GM04504 (cell line): ENCODE measurements around the gene TCF15.
"Not testable (repeated sequence)": the region's sequence is repeated elsewhere in the genome, so short reads cannot be mapped to it uniquely, and the experiment has no call there.

ENCODE experiments used
- DNase-seq: peaks from one replicate; pipeline ENCODE4 v3.0.0-alpha.2; 2012; ENCODE audit warnings: low read depth

TCF15 gene

DNA sequence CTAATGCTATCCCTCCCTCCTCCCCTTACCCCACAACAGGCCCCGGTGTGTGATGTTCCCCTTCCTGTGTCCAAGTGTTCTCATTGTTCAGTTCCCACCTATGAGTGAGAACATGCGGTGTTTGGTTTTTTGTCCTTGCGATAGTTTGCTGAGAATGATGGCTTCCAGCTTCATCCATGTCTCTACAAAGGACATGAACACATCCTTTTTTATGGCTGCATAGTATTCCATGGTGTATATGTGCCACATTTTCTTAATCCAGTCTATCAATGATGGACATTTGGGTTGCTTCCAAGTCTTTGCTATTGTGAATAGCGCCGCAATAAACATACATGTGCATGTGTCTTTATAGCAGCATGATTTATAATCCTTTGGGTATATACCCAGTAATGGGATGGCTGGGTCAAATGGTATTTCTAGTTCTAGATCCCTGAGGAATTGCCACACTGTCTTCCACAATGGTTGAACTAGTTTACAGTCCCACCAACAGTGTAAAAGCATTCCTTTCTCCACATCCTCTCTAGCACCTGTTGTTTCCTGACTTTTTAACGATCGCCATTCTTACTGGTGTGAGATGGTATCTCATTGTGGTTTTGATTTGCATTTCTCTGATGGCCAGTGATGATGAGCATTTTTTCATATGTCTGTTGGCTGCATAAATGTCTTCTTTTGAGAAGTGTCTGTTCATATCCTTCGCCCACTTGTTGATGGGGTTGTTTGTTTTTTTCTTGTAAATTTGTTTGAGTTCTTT lies 31.0 kb downstream of the TCF15 start:
- not testable (repeated sequence) for DNase-seq

DNA sequence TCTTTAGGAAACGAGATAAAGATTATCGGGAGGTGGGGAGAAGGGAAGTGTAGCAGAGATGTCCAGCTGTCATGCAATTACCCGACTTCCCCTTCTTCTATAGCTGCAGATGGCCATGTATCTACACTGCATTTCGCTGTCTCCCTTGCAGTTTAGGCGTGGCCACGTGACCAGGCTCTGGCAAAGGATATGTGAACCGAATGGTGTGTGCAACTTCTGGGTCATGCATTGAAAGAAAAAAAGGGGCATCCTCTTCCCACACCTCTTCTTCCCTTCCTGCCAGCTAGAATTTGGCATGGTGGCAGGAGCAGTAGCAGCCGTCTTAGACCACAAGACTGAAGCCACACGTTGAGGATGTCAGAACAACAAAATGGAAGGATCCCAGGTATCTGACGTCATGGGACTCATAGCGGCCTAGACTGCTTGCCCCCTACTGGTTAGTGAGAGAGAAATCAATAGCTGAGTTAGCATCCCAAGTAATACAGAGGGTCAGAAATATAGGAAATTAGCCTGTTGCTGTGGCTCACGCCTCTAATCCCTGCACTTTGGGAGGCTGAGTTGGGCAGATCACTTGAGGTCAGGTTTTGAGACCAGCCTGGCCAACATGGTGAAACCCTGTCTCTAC lies 32.8 kb downstream of the TCF15 start:
- DNase-seq: no peak

DNA sequence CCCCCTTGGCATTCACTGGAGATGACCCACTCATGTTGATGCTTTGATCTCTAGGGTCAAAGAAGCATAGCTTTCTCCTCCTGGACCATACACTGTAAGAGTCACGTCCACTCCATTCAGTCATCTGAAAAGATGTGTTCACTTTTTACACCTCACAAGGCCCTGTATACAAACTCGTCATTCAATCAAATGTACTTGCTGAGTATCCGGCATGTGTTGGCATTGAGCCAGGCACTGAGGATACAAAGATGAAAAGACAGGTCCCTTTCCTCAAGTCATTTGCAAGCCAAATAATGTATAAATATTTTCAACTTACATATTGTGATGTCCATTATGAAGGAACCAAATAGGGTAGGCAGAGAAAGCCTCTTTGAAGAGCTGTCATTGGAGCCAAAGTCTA lies 34.0 kb downstream of the TCF15 start:
- no peak for DNase-seq

DNA sequence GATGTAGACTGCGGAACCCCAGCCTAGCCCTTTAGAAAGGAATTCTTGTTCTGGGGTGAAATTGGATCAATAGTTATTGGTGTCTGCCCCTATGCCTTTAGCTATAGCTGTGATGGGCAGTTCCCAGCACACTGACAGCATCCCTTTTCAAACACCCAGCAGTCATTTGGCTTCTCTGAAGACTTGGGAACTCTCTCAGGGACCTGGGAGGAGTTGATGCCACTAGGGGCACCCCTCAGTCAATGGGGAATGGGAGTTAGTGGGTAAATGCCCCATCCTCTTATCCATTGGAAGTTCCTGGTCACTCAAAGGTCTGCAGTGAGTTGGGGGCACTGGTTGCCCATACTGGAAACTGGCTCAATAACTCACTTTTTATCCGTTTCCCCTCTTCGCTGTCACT lies 34.9 kb downstream of the TCF15 start:
- DNase-seq: no peak

DNA sequence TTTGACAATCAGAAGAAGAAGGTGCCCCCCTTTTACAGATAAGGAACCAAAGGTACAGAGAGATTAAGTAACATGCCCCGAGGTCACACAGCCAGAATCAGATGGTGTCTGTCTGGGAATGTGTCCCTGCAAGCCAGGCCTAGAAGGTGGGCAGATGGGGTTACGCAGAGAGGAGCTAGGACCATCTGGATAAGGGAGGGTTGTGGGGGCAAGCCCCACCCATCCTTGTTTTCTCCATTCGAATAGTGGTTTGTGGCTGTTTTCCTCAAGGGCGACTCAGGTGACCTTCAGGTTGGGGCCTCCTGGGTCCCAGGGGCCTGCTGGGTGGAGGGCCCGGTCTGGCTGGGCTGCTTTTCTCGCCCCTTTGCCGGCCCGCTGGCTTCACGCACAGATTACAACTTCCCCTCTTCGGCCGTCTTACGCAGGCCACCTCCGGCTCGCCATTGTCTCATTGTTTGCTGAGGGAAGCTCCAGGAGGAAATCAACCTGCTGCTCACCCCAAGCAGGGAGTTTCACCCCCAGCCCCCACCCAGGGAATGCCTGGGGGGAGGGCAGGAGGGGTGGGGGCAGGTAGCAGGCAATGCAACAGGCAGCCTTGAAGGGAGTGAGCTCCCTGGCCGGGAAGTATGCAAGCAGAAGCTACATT lies 35.7 kb downstream of the TCF15 start:
- no peak for DNase-seq

DNA sequence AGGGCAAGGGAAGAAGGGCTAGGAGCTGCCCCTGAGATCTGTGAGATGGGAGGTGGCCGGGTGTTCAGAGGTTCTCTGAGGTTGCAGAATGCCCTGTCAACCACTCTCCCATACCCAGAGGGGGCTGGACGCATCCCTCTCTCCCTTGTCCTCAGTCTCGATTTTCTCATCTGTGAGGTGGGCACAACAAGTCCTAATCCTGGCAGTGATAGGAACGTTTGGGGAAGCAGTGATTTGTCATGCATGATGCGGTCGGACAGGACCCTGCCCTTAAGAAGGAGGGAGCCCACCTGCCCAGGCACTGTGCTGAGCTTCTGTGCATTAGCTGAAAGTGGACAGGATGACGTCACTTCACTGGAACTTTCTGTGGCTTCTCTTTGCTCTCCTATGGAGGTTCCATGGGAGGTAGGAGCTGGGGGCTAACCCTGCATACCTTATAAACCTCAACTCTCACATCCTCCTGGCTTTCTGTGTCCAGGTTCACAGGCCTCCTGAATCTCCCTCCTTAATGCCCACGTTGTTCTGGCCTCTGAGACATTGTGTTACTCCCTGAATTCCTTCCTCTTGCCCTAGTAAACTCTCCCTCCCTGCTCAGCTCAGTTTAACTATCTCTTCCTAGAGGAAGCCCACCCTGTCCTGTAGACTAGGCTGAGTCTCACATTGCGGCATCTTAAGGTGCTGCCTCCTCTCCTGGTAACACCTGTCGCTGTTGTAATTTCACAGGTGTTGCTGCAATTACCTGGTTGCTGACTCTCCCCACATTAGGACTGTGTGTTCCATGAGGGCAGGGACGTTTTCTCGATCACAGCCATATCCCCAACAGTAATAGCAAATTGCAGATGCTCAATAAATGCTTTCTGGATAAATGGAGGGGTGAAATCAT lies 36.5 kb downstream of the TCF15 start:
- DNase-seq: no peak

DNA sequence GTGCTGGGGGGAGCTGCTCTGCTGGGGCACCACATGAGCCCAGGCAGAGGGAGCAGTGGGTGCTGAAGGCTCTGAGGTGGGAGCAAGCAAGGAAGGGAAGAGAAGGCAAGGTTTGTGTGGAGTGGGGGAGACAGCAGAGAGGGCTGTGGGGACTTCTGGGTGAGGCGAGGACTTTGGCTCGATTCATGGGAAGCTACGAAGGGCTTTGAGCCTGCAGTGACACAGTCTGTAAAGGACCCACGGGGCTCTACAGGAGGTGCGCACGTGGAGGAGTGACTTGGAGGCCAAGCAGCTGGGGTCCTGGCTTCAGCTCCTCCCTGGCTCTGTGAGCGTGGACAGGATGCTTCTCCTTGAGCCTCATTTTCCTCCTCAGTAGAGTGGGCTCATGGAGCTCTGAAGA lies 37.4 kb downstream of the TCF15 start:
- no peak for DNase-seq

DNA sequence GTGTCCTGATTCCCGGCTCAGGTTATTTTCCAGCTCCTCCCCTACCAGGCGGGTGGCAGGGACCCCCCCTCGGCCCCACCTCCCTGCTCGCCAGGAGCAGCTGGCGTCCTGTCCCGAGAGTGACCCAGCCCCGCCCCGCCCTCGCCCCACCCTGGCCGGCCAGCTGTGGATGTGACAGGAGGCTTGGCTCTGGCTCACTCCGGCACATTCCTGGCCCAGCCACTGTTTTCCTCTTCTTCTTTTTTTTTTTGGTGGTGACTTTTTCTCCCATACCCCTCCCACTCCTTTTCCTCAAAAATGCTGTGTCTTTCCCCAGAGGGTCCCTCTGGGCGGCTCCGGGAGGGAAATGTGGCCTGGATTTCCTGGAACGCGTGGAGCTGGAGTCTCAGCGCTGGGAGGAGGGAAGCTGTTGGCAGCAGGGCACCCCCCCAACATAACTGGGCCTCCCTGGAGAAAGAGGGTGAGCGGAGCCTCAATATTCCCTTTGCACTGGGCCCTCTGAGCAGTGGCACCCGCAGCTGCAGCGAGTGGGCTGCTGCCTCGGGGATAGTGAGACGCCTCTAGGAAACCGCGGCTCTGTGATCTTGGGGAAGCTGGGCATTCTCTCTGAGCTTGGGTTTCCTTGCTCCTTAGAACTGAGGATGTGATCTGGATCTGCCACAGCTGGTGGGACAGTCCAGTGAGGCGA lies 38.2 kb downstream of the TCF15 start:
- DNase-seq: no peak

DNA sequence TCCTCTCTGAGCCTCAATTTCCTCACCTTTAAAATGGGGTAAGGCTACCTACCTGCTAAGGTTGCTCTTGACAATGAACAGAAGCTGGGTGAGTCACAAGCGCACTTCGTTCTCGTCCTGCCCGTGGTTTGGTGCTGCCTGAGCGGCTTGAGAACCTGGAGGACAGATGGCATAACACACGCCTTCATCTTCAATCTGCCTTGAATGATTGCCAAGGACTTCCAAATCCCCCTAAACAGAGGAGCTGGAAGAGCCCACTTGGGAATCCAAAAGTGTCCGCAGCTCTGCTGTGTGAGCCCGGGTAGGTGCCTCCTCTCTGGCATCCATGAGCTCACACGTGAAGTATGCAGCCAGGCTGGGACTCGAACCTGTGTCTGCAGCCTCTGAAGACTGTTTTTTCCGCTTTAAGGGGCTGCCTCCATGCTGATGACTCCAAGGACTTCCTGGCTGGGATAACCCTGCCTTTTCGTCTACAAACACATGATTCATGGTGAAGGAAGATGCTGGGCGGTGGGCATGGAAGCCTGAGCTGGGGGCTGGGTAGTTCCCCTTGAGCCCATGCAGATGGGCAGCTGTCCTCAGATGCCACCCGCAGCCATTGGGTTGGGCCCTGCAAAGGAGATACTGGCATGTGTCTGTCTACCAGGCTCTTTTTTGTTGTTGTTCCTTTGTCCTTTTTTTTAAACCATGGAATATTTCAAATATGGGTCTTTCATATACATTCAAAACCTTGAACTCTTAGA lies 41.3 kb downstream of the TCF15 start:
- DNase-seq: no peak

DNA sequence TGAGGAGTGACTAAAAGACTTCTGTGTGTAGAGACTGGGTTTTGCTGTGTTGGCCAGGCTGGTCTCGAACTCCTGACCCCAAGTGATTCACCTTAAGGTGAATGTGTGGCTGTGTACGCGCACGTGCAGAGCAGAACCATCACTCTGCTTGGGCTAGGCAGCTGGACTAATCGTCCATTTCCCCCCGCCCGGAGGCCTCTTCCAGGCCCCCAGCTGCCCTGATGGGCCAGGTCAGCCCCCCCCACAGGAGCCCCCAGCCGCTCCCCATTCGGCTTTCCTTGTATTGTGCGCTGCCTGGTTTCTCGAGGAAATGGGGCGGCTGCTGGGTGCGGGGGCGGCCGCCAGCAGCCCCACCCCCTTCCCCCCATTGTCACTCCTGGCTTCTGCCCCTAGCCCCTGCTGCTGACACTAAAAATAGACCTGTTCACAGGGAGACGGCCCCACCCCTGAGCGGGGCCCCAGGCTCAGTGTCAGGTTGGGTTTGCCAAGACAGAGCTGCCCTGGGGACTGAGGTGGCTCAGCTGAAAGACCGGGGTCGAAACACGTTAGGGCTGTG lies 41.9 kb downstream of the TCF15 start:
- no peak for DNase-seq

DNA sequence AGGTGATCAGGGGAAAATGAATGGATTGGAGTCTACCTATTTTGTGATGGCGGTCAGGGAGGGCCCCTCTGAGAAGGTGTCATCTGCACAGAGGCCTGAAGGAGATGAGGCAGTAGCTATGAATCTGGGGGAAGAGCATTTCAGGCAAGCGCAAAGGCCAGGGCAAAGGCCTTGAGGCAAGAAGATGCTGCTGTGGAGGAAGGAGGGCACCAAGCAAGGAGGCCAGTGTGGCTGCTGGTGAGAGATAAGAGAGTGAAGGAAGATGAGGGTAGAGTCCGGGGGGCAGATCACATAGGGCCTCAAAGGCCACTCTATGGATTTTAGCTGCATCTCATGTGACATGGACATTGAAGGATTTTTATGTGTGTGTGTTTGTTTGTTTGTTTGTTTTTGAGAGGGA lies 45.9 kb downstream of the TCF15 start:
- no peak for DNase-seq

DNA sequence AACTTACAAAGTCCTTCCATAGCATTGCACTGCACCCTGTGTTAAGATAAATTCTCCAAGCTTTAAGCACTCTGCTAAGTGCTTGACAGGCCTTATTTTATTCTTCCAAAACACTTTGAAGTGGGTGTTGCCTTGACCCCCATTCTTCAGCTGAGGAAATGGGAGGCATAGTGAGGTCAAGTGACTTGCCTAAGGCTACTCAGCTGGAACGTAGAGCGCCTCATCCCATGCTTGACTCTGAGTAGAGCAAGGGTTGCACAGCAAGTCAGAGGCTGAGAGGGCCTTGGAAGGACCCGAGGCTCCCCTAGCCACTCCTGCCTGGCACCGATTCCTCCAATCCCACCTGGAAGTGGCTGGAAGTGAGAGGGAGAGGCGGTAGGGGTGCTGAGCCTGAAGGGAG lies 46.9 kb downstream of the TCF15 start:
- DNase-seq: no peak

DNA sequence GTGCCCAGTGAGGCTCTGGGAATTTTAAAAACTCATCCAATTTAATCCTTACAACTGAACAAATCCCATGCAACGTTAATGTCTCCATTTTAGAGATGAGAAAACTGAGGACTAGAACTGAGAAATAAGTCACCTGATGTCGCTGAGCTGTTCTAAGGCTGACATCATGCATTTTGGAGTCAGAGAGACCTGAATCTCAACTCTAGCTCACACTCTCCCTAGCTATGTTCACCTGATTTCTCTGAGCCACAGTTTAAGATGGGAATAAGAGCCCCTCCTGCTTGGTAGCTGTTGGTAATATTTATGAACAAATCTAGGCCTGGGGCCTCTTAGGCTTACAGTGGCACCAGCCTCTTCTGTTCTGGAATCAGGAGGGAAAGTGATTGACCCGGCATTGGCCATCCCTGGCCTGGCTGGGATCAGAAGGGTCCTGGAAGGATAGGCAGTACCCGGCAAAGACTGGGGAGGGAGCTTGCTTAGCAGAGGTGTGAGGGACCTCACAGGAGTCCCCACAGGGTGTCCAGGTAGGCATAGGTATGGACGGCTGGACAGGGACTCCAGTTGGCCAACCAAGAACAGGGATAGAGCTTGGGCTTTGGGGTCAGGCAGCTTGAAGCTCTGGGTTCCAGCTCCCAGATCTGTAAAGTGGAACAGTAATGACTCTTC lies 47.7 kb downstream of the TCF15 start:
- no peak for DNase-seq

DNA sequence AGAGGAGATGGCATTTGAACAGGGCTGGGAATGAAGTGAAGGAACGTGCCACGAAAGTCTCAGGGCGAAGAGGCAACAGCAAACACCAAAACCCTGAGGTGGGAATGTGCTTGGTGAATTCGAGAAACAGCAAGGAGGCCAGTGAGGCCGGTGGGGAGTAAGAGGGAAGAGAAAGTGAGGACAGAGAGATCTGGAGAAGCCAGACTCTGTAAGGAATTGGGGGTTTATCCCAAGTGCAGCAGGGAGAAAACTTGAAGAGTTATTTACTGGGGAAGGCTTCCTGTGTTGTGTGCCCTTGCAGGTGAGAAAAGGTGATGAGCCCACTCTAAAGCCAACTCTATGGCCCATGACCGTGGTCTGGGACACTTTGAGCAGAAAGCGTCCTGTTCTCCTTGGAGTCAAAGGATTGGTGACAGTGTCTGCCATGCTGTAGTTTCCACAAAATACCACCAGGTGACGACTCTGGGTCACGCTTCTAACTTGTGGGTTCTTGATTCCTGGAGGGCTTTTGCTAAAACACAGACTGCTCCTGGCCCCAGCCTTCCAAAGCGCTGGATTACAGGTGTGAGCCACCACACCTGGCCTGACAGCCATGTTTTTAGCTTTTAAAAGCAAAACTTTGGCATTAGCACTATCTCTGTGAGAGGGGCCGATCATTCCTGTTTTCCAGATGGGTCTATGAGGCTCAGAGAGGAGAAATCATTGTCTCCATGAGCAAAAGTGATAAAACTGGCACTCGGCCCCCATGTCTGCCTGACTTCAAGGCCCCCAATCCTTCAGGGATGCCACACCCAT lies 48.5 kb downstream of the TCF15 start:
- peak; percentile 38 for DNase-seq

DNA sequence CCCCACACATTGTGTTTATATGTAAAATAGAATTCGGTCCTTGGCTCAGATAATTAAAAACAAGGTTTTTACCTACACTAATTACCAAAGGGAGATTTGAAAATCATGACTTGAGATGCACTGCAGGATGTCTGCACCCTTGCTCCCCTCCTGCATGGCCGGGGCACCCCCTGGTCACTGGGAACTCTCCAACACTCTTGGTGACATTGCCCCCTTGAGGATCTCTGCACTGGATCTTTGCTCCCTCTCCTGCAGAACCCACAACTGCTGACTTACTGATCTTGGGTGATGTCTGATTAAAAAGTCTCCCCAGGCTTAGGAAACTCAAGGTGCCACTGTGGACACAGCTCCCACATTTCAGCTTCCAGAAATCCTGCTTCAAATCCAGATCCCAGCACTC lies 49.4 kb downstream of the TCF15 start:
- no peak for DNase-seq

DNA sequence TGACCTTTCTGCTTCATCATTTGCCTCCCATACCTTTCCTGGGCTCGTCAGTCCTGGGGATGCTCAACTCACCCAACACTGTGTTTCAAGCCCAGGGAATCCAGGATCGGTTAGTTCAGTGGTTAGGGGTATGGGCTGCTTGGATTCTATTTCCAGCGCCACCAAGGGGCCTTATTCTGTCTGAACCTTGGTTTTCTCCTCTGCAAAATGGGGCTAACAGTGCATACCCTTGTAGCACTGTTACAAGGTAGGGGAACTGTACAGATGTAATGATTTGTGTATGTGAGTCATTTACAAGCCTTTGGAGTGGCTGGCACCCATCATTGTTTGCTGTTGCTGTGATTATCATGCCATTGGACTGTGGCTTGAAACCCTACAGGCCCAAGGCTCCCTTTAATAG lies 52.0 kb downstream of the TCF15 start:
- DNase-seq: no peak

DNA sequence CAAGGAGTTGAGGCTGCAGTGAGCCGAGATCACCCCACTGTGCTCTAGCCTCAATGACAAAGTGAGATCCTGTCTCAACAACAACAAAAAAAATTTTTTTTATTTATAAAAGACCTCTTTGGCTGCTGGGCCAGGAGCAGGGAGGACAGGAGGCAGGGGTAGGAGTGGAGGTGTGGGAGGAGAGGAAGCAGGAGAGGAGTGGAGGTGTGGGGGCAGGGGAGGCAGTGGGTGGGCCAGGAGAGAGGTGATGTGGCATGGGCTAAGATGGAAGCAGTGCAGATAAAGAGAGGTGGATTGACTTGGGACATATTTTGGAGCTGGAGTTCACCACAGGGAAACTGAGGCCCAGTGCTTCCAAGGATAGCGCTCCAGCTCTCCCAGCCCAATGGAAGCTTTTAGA lies 53.1 kb downstream of the TCF15 start:
- DNase-seq: no peak

DNA sequence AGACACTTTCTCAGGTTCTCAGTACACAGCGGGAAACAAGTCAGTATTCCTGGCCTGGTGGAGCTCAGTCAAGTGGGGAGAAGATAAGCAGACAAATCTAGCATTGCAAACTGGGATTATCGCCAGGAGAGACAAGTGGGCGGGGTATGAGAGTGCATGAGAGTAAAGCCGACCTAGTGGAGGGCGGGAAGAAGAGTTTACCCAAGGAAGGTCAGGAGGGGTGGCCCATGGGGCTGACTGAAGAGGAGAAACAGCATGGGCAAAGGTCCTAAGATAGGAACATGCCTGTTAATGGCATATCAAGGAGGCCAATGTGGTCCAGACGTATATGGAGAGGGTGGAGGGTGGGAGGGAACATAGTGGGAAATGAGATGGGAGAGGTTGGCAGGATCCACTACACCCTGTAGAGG lies 54.1 kb downstream of the TCF15 start:
- no peak for DNase-seq
